ENCODE results near the gene LRP11. TPM values are rescaled to one million over a fixed set of nuclear protein-coding genes. Genes with fewer than 3 reads are reported as not detected.
"Not testable (repeated sequence)": the region's sequence is repeated elsewhere in the genome, so short reads cannot be mapped to it uniquely, and the experiment has no call there.

The LRP11 gene
- 10 to 100 TPM; 14.1 to 41.8 (median 31.7) TPM for total RNA-seq

- no peaks in the 10 kb centered on the region for H3K27me3 ChIP-seq
- 0% methylated on average over 1 to 11 of the region's 110 CpGs for WGBS, 2 donors
- no peaks in the 10 kb centered on the region for H3K36me3 ChIP-seq
Measured at GRCh38 chr6:149863698-149864577, at the start of gene LRP11. TSS of gene LRP11 (minus strand) at chr6:149864359. CDS start at chr6:149864020, 339 bp downstream.

DNA sequence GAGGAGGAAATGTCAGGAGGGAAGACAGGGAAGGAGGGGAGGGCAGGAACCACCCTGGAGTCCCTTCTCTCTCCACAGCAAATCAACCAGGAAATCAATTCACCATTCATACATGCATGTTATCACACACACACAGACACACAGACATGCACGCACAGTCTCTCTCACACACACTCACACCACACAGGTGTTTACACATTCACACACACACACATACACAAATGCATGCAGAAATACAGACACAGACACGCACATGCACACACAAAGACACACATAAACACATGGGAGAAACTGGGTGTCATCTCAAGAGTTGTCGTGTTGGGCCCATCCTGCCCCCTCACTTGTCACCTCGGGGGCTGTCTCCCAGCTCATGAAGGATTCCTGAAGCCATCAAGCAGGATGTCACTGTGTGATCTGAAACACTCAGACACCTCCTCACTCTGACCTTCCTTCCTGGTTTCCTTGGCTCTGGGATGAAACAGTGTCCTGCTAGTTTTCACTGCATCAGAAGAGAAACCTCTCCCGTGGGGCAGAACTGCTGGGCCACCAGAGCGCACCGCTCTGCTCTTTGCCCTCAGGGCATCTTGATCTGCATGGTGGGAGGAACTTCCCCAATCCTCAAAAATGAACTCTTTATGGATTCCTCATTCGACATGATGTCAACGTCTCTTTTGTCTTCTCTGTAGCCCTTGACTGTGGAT is 49.5 kb upstream of the LRP11 start:
- H3K9me3 ChIP-seq = peaks cover 0 to 4% (median under 1%) of the 10 kb centered on the region in 4 donors
- no peaks in the 10 kb centered on the region for H3K27me3 ChIP-seq
- DNase-seq (ENCODE audit: low spot score in 2 of 2) = no peak
- H3K4me3 ChIP-seq = no peak overlapping the region
- no peaks in the 10 kb centered on the region for H3K4me1 ChIP-seq
- WGBS, 2 donors = 59 to 68% methylated on average over 9 of the region's 9 CpGs
- TF ChIP-seq POLR2A (IDR thresholded peaks at IDR 0.05) (no peak), CTCF (IDR thresholded peaks at IDR 0.05) (no peak), EP300 (IDR thresholded peaks at IDR 0.05) (no peak)
- H3K36me3 ChIP-seq = no peaks in the 10 kb centered on the region
- H3K27ac ChIP-seq = no peak overlapping the region

More at GRCh38 chr6:149863698-149864577, at the start of gene LRP11:
- Histone ChIP-seq H3K4me3 (peak within 1 kb of the TSS; percentile 48 to 74 (median 69)), H3K9me3 (no peaks in the 10 kb centered on the region), H3K27ac (peak within 1 kb of the TSS; percentile 57 to 92 (median 90)), H3K4me1 (peaks cover 0 to 35% (median 7%) of the 10 kb centered on the region in 4 donors)
- TF ChIP-seq POLR2A (IDR thresholded peaks at IDR 0.05) (peak; percentile 44 to 79), EP300 (IDR thresholded peaks at IDR 0.05) (peak in 1 of 2 donors; percentile 71), CTCF (IDR thresholded peaks at IDR 0.05) (no peak)
- DNase-seq (ENCODE audit: low spot score in 2 of 2) = peak; percentile 67 to 71

GRCh38 chr6:149913085-149913484 is 48.9 kb upstream of the LRP11 start:
- Histone ChIP-seq H3K27ac (no peak overlapping the region), H3K27me3 (no peaks in the 10 kb centered on the region), H3K9me3 (peaks cover 0 to 10% (median 2%) of the 10 kb centered on the region in 4 donors), H3K4me3 (no peak overlapping the region), H3K36me3 (no peaks in the 10 kb centered on the region), H3K4me1 (no peaks in the 10 kb centered on the region)
- DNase-seq (ENCODE audit: low spot score in 2 of 2) = no peak
- WGBS, 2 donors = 83% methylated on average over 2 of the region's 2 CpGs
- TF ChIP-seq EP300 (IDR thresholded peaks at IDR 0.05) (no peak), POLR2A (IDR thresholded peaks at IDR 0.05) (no peak), CTCF (IDR thresholded peaks at IDR 0.05) (no peak)

DNA sequence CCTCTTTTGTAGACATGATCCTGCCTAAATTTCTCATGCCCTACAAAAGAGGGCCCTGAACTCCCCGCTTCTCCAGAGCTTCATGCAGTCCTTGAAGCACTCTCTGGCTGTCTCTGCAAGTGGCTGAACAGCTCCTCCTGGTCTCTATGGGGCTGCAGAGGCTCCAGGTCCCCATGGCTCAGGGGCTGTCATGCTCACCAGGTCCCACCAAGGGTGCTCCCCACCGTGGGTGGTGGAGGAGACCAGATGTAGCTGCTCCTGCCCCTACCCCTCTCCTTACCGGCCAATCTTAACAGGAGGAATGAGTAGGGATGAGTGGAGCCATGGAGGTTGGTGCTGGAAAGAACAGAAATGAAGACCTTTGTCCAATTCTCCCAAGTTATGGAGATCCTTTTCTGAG is 48.5 kb upstream of the LRP11 start:
- H3K4me1 ChIP-seq; H3K4me3 ChIP-seq; H3K36me3 ChIP-seq; H3K27me3 ChIP-seq; DNase-seq (ENCODE audit: low spot score in 2 of 2); H3K27ac ChIP-seq: not testable (repeated sequence)
- peaks cover 0 to 14% (median 2%) of the 10 kb centered on the region in 4 donors for H3K9me3 ChIP-seq
- WGBS, 2 donors = 77% methylated on average over 3 of the region's 3 CpGs

GRCh38 chr6:149910721-149911151 is 46.6 kb upstream of the LRP11 start:
- H3K27me3 ChIP-seq = no peaks in the 10 kb centered on the region
- H3K9me3 ChIP-seq = peaks cover 0 to 14% (median 2%) of the 10 kb centered on the region in 4 donors
- H3K4me3 ChIP-seq = no peak overlapping the region
- WGBS, 2 donors = 92 to 94% methylated on average over 23 of the region's 23 CpGs
- H3K27ac ChIP-seq = no peak overlapping the region
- no peak for DNase-seq (ENCODE audit: low spot score in 2 of 2)
- no peaks in the 10 kb centered on the region for H3K36me3 ChIP-seq
- no peak for TF ChIP-seq POLR2A (IDR thresholded peaks at IDR 0.05)
- no peak for TF ChIP-seq EP300 (IDR thresholded peaks at IDR 0.05)
- TF ChIP-seq CTCF (IDR thresholded peaks at IDR 0.05) = no peak
- H3K4me1 ChIP-seq = no peaks in the 10 kb centered on the region
